ENCODE data around the gene AHI1.

Gene AHI1

DNA sequence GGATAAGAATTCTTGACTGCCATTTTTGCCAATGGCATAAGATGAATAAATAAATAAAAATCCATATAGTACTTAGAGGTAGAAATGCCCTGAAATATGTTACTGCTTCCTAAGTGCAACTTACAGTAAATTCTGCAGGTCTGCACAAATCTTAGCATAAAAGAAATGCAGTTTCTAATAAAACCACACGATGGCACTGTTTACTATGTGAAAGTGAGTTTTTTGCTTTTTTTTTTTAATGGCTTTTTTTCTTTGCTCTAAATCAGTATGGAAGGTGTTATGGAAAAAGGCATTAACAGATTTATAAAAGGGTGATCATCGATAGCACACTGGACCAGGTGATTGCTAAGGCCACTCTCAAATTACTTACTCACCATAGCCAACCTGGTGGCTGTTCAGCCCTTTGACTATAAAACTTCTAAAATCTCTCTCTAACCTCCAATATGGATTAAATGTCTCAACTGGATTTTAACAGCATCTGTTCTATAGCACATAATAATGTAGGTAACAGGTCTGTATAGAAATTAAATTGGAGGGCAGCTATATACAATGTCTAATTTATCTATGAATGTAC, 45.8 kb downstream of the AHI1 start:
- peak; percentile 96 for FAIRE-seq

DNA sequence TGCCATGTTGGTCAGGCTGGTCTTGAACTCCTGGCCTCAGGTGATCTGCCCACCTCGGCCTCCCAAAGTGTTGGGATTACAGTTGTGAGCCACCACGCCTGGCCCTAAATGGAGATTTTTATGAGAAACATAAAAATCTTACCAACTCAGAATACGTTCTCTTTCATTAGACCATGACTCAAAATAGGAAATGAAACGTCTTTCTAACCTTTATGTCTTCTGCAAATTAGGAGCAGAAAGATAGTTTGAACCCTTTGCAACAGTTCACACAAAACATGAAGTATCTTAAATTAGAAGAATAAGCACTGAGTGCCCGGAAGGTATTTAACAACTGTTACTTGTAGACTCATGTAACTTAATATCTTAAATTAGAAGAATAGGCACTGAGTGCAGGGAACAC, 48.3 kb downstream of the AHI1 start:
- no peak for FAIRE-seq

GRCh38 chr6:135440087-135440792, 57.3 kb downstream of the AHI1 start:
- no peak for FAIRE-seq

GRCh38 chr6:135439549-135439948, 58.0 kb downstream of the AHI1 start:
- FAIRE-seq: no peak

DNA sequence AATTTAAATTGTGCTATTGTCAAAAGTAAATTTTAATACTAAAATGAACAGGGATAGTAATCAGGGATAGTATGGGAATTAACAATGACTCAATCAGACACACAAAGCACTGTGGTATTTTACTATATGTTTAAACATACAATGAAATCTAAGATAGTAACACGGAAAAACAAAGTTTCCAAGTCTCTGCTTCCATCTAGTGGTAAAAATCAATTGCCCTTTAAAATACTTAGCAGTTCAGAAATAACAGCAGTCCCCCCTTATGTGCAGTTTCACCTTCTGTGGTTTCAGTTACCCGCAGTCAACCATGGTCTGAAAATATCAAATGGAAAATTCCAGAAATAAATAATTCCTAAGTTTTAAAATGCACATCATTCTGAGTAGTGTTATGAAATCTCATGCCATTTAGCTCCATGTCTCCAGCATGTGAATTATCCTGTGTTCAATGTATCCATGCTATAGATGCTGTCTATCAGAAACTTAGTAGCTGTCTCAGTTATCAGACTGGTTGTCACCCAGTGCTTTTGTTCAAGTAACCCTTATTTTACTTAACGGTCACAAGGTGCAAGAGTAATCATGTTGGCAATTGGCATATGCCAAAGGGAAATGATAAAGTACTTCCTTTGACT, 58.5 kb downstream of the AHI1 start:
- no peak for FAIRE-seq

- FAIRE-seq: no peak
Observed at GRCh38 chr6:135434991-135435390, 62.5 kb downstream of the AHI1 start.

DNA sequence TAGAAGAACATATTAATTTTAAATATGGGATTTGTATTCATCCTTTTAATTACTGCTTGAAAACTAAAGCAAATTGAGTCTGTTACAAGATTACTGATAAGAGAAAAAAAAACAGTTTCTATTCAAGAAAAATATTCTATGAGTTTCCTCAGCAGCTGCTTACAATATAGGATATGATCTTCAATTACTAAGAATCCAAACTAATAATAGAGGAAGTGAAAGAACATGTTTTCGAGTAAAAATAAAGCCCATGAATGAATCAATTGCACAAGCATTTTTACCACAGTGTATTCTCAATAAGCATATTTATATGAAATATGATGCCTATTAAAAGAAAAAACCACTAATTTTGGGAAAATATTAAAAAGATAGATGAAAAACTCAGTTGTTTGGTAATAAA, 63.4 kb downstream of the AHI1 start:
- peak; percentile 47 for FAIRE-seq

DNA sequence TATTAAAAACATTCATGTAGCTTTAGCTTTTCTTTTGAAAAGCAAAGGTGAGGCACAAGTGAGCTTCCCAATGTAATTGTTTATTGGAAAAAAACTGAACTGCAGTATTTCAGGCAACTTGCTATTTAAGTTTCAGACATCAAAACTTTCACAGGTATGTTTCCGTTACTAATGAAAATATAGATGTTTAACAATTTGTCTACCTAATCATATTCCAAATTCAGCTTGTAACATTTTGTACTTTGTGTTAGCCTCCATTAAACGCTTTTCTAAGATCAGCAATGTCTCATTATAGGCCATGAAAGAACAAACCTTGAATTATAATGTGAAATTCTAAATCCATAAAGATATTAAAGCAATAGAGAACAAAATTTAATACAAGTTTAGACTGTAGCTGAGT, 69.5 kb downstream of the AHI1 start:
- peak; percentile 41 for FAIRE-seq

DNA sequence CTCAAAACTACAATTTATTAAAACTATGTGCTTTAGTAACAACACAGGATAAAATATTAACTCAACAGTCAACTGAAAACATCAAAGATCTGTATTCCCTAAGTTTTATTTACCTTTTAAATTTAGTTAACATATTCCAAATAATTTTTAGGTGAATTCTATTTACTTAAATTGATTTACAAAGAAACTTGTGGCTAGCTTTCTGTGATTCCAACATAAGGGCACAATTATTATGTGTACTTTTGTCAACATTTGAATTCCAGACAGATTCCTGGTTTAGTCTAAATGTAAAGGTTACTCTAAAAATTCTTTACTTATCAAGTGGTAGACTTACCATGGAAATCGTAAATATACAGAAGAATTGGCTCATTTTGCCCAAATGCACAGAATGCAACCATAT, 70.7 kb downstream of the AHI1 start:
- peak; percentile 65 for FAIRE-seq

DNA sequence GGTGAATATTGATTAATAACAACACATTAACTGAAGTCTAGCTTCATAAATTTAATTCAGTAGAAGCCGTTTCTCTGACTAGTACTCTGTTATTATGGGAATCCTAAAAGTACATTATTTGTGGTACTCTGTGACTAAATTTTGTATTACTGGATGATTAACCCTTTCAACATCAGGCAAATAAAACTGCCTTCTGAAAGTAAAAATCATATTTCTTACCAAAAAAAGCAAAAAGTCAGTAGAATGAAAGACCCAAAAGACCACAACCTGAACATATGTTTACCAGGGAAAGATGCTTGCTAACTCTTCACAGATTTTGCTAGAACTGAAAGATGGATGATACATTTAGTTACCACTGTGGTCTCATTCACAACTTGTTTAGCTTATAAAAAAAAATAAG, 73.2 kb downstream of the AHI1 start:
- FAIRE-seq: peak; percentile 5

DNA sequence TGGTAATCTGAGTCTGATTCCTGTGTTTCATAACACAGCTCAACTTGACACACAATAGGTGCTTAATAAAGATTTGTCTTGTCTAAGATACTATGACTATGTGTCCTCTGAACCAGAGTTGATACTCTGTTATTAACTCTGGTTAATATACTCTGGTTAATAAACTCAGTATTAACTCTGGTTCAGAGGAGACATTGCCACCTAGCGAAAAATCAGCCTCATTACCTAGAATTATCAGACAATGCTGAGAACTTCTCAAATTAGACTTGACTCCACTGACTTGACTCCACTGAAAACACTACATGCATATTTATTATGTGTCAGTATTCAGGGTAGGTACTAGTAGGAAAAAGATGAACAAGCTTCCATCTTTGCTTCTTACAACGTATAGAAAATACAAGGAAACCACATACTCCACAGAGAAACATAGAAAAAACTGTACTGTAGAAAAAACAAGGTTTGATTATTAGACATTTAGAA, 73.9 kb downstream of the AHI1 start:
- peak; percentile 99 for FAIRE-seq

- FAIRE-seq: no peak
Observed at GRCh38 chr6:135419162-135419561, 78.4 kb downstream of the AHI1 start.

DNA sequence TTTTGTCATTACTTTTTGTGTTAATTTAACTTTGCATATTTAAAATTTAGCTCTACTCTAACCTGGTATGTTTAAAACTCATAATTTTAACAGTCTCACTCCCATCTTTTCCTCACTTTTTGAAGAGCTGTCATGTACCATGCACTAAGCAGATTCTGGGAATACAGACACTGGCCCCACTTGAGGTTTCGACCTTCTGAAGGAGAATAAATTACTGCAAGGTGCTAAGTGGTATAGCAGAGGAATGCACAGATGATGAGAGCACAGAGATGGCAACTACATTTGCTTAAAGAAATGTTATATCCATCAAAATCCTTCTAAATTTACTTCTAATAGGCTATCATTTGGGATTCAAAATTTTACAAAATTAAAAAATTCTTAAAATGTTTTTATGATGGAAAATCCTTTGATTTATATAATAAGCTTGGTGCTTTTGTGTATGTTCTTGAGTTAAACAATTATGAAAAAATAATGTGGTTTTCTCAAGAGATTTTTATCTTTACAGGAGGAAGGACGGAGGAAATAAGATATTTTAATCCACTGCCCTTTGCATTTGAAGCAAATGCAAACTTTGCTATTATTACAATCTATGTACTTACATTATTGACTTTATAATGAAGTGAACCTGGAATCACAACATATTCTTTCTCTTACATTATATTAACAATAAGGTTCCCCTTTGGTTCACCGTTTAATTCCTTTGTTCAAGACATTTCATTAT, 79.3 kb downstream of the AHI1 start:
- no peak for FAIRE-seq

GRCh38 chr6:135412761-135413160, 84.8 kb downstream of the AHI1 start:
- no peak for FAIRE-seq

GRCh38 chr6:135411849-135412248, 85.7 kb downstream of the AHI1 start:
- peak; percentile 56 for FAIRE-seq

- FAIRE-seq: no peak
Observed at GRCh38 chr6:135411339-135411738, 86.2 kb downstream of the AHI1 start.

DNA sequence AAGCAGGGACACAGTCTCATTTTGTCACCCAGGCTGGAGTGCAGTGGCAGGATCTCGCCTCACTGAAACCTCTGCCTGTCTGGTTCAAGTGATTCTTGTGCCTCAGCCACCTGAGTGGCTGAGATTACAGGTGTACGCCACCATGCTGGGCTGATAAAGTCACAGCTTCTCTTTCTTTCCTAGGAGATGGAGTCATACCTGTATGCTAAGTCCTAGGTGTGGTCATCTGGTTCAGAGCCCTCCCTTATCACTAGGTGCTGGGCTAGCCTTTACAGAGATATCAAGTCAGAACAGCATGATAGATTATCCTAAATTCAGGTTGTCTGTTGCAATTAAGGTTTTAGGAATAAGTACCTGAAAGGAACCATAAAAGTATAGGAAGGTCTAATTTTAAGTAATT, 86.7 kb downstream of the AHI1 start:
- FAIRE-seq: no peak

GRCh38 chr6:135403584-135403983, 94.0 kb downstream of the AHI1 start:
- FAIRE-seq: no peak

DNA sequence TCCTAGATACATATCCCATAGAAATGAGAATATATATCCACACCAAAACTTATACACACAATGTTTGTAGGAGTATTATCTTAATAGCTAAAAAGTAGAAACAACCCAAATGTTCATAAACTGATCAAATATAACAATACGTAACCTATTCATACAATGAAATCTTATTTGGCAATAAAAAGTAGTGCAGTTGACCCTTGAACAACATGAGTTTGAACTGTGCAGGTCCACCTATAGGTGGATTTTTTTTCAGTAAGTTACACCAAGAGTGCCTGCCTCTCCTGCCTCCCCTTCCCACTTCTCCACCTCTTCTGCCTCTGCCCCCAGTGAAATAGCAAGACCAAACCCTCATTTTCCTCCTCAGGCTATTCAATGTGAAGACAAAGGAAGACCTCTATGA, 95.2 kb downstream of the AHI1 start:
- no peak for FAIRE-seq

- no peak for FAIRE-seq
Observed at GRCh38 chr6:135397172-135397952, 100.2 kb downstream of the AHI1 start.

DNA sequence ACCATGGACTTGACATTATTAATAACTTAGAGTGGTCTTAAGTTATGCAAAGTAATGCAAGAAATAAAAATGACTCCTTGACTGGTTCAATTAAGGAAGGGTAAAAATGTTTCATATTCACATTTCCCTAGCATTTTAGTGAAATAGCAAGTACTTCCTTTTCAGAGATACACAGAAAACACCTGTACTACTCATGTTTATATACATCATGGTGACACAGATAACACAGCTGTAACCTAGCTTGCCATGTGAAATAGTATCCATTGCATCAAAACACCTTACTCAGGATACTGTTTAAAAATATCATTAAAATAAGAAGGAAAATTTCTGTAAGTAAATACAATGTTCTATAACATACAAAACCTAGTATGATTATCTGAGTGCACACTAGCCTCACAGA, 102.4 kb downstream of the AHI1 start:
- FAIRE-seq: peak; percentile 64

GRCh38 chr6:135393289-135393688, 104.3 kb downstream of the AHI1 start:
- FAIRE-seq: no peak

- no peak for FAIRE-seq
Observed at GRCh38 chr6:135390458-135390857, 107.1 kb downstream of the AHI1 start.

Data from islet of Langerhans (tissue), 1 donor.